Glutamatergic neuron (in vitro differentiated cells): ENCODE data around the gene FNDC3B. TPM values are rescaled to one million over a fixed set of nuclear protein-coding genes. Genes with fewer than 3 reads are reported as not detected.

Source experiments
- DNase-seq: peaks from one replicate; pipeline ENCODE4 v3.0.0; 2022
- H3K27ac Mint-ChIP-seq: one replicate; pipeline ENCODE4 v1.8.0; 2020; ENCODE audit warnings: mild to moderate bottlenecking, mixed read lengths, inconsistent platforms; ENCODE audit not compliant: unreplicated experiment
- H3K27me3 Mint-ChIP-seq: one replicate; pipeline ENCODE4 v1.8.0; 2020; ENCODE audit warnings: mild to moderate bottlenecking, moderate library complexity, mixed read lengths, inconsistent platforms; ENCODE audit not compliant: unreplicated experiment
- H3K36me3 Mint-ChIP-seq: one replicate; pipeline ENCODE4 v1.8.0; 2020; ENCODE audit warnings: mild to moderate bottlenecking, mixed read lengths, inconsistent platforms; ENCODE audit not compliant: unreplicated experiment
- H3K4me1 Mint-ChIP-seq: one replicate; pipeline ENCODE4 v1.8.0; 2020; ENCODE audit warnings: mild to moderate bottlenecking, low read depth, mixed read lengths, inconsistent platforms; ENCODE audit not compliant: unreplicated experiment
- H3K4me3 Mint-ChIP-seq: one replicate; pipeline ENCODE4 v1.8.0; 2020; ENCODE audit warnings: mild to moderate bottlenecking, mixed read lengths, inconsistent platforms; ENCODE audit not compliant: unreplicated experiment
- H3K9me3 Mint-ChIP-seq: one replicate; pipeline ENCODE4 v1.8.0; 2020; ENCODE audit warnings: mild to moderate bottlenecking, moderate library complexity, mixed read lengths, inconsistent platforms; ENCODE audit not compliant: unreplicated experiment
- total RNA-seq: library from RNA; stranded (reverse); fragmentation: NEBNext Ultra II Directional; extraction: Animal tissue kit (Norgen Biotek cat#: 25700); gene quantifications from one replicate; pipeline ENCODE4 v1.2.1, GENCODE V29; 2021; ENCODE audit not compliant: unreplicated experiment
- TF ChIP-seq, protein P1 (sequence below): fragments of 200-600 bp; sonication (generic); IDR thresholded peaks from one replicate; pipeline ENCODE4 v1.5.0; 2021; ENCODE audit not compliant: partially characterized antibody, unreplicated experiment

FNDC3B gene
- total RNA-seq, 1 donor from 2014 or later = 11.7 TPM

DNA sequence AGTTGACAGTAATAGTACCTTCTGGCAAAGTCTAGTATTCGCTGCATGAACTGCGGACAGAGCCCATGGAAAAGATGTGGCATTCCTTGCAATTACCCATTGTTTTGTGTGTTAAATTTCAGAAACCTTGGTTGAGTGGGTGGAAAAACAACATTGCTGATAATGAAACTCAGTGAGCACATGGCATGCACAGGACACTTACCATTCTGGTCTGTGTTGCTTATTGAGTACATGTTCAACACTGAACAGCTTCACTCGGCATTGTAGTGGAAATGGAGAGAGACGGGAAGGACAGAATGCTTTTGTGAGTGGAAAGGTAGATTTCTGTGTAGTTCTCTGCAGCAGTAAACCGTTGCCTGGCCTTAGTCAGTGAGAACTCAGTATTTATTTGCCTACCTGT lies 165.3 kb downstream of the FNDC3B start:
- no peak for DNase-seq

DNA sequence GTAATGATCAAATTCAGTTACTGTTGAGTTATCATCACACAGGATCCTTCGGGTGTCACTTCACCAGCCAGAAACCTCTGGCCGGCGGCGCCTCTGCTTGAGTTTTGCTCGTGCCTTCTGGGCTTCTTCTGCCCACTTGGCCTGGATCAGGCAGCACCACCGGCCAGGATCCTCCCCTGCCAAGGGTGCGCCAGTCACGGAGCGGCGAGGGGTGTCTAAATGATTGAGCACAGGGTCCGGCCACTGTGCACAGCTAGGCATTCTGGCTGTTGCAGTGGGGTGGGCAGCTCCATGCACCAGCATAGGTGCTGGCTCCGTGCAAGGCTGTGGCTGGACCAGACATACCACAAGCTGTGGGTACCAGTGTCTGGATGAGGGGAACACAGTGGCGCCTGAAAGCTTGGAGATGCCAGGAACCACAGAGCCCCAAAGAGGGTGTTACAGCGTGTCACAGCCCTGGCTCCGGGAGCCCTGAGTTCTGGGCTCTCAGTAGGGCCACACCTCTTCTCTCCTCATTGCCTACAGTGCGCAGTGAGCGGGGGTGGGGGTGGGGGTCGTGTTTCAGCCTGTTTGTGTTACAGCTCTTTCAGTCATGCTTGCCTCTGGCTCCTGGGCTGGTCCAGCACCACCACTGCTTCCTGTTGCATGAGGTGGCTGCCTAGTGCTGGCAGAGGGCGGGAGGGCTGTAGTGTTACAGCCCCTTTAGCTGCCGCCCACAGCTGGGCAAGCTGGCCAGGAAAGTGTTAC lies 169.4 kb downstream of the FNDC3B start:
- DNase-seq = no peak
- no peaks in the 10 kb centered on the region for H3K36me3 Mint-ChIP-seq
- no peak overlapping the region for H3K27ac Mint-ChIP-seq
- H3K27me3 Mint-ChIP-seq = no peaks in the 10 kb centered on the region
- H3K4me3 Mint-ChIP-seq = no peak overlapping the region
- TF ChIP-seq, protein P1, sequence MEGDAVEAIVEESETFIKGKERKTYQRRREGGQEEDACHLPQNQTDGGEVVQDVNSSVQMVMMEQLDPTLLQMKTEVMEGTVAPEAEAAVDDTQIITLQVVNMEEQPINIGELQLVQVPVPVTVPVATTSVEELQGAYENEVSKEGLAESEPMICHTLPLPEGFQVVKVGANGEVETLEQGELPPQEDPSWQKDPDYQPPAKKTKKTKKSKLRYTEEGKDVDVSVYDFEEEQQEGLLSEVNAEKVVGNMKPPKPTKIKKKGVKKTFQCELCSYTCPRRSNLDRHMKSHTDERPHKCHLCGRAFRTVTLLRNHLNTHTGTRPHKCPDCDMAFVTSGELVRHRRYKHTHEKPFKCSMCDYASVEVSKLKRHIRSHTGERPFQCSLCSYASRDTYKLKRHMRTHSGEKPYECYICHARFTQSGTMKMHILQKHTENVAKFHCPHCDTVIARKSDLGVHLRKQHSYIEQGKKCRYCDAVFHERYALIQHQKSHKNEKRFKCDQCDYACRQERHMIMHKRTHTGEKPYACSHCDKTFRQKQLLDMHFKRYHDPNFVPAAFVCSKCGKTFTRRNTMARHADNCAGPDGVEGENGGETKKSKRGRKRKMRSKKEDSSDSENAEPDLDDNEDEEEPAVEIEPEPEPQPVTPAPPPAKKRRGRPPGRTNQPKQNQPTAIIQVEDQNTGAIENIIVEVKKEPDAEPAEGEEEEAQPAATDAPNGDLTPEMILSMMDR = no peak
- peaks cover 4% of the 10 kb centered on the region for H3K4me1 Mint-ChIP-seq
- H3K9me3 Mint-ChIP-seq = no peaks in the 10 kb centered on the region

More for the DNA sequence above, 165.3 kb downstream of the FNDC3B start:
- Mint-ChIP-seq H3K4me1 (peaks cover 10% of the 10 kb centered on the region), H3K27ac (no peak overlapping the region), H3K4me3 (no peak overlapping the region), H3K9me3 (no peaks in the 10 kb centered on the region), H3K27me3 (no peaks in the 10 kb centered on the region), H3K36me3 (no peaks in the 10 kb centered on the region)
- TF ChIP-seq, protein P1 = no peak

DNA sequence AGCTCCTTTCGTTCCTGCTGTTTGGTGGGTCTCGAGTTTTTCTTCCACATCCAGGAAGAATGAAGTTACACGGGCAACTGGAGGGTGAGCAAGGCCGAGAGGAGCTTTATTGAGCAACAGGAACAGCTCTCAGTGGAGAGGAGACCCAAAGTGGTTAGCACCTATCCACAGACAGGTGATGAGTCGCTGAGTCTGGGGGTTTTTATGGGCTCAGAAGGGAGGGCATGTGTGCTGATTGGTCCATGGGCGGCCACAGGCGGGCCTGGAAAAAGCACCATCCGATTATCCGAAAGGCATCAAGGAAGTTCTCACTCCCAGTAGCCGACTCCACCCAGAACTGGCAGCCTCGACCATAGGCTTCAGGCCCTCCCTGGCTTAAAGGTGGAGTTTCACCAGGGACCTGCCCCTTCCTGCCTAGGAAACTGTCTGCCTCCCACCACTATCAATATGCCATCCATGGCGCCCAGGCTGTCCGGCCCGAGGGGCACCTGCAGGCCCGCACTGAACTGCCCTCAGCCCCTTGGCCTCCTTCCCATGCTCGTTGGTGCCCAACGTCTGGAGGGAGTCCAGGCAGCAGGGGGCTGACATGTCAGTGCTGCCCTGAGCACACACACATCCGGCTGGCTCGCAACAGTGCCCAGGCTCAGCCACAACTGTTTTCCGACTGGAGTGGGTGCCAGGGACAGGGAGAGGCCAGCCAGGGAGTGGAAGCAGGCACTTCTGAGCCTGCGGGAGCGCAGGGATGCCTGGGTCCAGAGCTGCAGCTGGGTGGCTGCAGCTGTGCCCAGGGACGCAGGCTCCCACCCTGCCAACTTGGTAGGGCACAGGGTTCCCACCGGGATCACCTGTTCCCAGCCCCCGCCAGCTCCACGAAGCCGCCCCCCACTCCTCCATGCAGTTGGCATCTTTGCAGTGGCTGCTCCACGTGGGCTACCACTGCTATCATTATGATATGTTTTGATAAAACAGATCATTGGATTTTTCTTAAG lies 170.2 kb downstream of the FNDC3B start:
- no peaks in the 10 kb centered on the region for H3K36me3 Mint-ChIP-seq
- H3K4me3 Mint-ChIP-seq = no peak overlapping the region
- H3K27me3 Mint-ChIP-seq = no peaks in the 10 kb centered on the region
- H3K27ac Mint-ChIP-seq = no peak overlapping the region
- H3K4me1 Mint-ChIP-seq = no peaks in the 10 kb centered on the region
- TF ChIP-seq, protein P1 = no peak
- DNase-seq = no peak
- no peaks in the 10 kb centered on the region for H3K9me3 Mint-ChIP-seq

DNA sequence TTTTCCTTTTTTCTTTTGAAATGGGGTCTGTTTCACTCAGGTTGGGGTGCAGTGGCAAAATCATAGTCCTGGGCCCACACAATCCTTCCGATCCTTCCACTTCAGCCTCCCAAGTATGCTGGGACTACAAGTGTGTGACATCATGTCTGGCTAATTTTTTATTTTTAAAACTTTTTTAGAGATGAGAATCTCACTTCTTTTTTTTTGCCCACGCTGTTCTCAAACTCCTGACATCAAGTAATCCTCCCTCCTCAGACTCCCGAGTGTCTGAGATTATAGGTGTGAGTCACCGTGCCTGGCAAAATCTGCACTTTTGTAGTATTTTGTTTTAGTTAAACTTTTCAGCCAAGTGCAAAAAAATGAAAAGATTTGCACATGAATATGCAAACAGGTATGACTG lies 171.0 kb downstream of the FNDC3B start:
- TF ChIP-seq, protein P1 = no peak
- no peak overlapping the region for H3K27ac Mint-ChIP-seq

DNA sequence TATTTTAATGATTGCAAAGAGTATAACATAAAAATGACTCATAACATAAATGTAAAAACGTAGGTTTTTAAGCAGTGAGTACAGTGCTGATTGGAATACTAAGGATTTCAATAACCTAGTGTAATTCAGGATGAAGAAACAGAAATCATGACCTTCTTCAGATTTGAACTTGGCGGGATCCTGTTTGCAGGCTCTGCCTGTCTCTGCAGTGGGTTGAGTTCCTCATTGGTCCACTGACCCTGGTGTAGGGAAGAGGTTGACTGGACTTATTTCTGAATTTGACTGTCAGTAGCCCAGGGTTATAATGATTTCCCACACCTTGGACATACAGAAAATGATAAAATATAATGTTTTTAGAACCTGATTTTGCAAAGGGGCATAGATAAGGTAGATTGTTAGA lies 171.7 kb downstream of the FNDC3B start:
- Mint-ChIP-seq H3K27ac (no peak overlapping the region), H3K4me1 (no peaks in the 10 kb centered on the region), H3K9me3 (no peaks in the 10 kb centered on the region), H3K4me3 (no peak overlapping the region), H3K36me3 (no peaks in the 10 kb centered on the region), H3K27me3 (no peaks in the 10 kb centered on the region)
- DNase-seq = no peak
- TF ChIP-seq, protein P1 = no peak

More for the DNA sequence above, 171.0 kb downstream of the FNDC3B start:
- H3K4me3 Mint-ChIP-seq = no peak overlapping the region
- no peaks in the 10 kb centered on the region for H3K36me3 Mint-ChIP-seq
- H3K27me3 Mint-ChIP-seq = no peaks in the 10 kb centered on the region
- DNase-seq = no peak
- no peaks in the 10 kb centered on the region for H3K9me3 Mint-ChIP-seq
- no peaks in the 10 kb centered on the region for H3K4me1 Mint-ChIP-seq
